Neural cell (in vitro differentiated cells): ENCODE measurements around the gene DCPS.

Experiments
- CTCF ChIP-seq: fragments of 450-650 bp; IDR thresholded peaks from 2 replicates; pipeline ENCODE4 v1.5.1; 2014; ENCODE audit warnings: antibody characterized with exemption, mild to moderate bottlenecking, moderate library complexity; ENCODE audit not compliant: poor library complexity, severe bottlenecking
- EP300 ChIP-seq: fragments of 450-650 bp; conservative IDR thresholded peaks from 2 replicates; pipeline ENCODE4 v1.6.1; 2014; ENCODE audit warnings: antibody characterized with exemption, mild to moderate bottlenecking, moderate library complexity; ENCODE audit not compliant: poor library complexity, severe bottlenecking
- EZH2 ChIP-seq: fragments of 200-600, 300-800 bp; shearing (Covaris generic), sonication (generic); IDR thresholded peaks from 2 replicates; pipeline ENCODE4 v1.6.1; 2014; ENCODE audit warnings: antibody characterized with exemption, low read length, borderline replicate concordance, mild to moderate bottlenecking; ENCODE audit not compliant: insufficient read depth, poor library complexity, severe bottlenecking
- MXI1 ChIP-seq: fragments of 450-650 bp; conservative IDR thresholded peaks from 2 replicates; pipeline ENCODE4 v1.6.1; 2014; ENCODE audit warnings: antibody characterized with exemption, mild to moderate bottlenecking; ENCODE audit not compliant: poor library complexity, severe bottlenecking
- POLR2AphosphoS5 ChIP-seq: IDR thresholded peaks from 2 replicates; pipeline ENCODE4 v1.6.1; 2012
- RAD21 ChIP-seq: fragments of 450-650 bp; conservative IDR thresholded peaks from 2 replicates; pipeline ENCODE4 v1.6.1; 2014; ENCODE audit warnings: antibody characterized with exemption, mild to moderate bottlenecking, moderate library complexity
- TF ChIP-seq, protein P1 (sequence below): IDR thresholded peaks from 2 replicates; pipeline ENCODE4 v1.6.1; 2012; ENCODE audit warnings: borderline replicate concordance

DNA sequence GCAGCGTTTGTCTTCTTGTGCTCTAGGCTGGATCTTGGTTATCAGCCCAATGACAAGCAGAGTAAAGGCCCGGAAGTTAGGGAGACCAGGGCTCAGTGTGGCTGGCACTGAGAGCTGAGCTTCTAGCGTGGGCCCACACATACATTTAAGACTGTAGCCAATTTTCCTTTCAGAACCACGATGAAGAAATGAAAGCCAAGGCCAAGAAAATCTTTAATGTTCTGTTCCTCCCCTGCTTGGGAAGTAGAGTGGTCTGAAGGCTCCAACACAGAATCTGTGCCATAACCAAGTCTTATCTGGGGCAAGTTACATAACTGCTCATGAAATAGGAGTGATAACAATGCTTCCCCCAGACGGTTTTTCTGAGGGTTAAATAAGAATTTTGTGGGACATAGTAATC lies 47.0 kb downstream of the DCPS start:
- TF ChIP-seq RAD21 (no peak), MXI1 (no peak), POLR2AphosphoS5 (no peak), CTCF (no peak), EZH2 (no peak), EP300 (no peak)
- TF ChIP-seq, protein P1, sequence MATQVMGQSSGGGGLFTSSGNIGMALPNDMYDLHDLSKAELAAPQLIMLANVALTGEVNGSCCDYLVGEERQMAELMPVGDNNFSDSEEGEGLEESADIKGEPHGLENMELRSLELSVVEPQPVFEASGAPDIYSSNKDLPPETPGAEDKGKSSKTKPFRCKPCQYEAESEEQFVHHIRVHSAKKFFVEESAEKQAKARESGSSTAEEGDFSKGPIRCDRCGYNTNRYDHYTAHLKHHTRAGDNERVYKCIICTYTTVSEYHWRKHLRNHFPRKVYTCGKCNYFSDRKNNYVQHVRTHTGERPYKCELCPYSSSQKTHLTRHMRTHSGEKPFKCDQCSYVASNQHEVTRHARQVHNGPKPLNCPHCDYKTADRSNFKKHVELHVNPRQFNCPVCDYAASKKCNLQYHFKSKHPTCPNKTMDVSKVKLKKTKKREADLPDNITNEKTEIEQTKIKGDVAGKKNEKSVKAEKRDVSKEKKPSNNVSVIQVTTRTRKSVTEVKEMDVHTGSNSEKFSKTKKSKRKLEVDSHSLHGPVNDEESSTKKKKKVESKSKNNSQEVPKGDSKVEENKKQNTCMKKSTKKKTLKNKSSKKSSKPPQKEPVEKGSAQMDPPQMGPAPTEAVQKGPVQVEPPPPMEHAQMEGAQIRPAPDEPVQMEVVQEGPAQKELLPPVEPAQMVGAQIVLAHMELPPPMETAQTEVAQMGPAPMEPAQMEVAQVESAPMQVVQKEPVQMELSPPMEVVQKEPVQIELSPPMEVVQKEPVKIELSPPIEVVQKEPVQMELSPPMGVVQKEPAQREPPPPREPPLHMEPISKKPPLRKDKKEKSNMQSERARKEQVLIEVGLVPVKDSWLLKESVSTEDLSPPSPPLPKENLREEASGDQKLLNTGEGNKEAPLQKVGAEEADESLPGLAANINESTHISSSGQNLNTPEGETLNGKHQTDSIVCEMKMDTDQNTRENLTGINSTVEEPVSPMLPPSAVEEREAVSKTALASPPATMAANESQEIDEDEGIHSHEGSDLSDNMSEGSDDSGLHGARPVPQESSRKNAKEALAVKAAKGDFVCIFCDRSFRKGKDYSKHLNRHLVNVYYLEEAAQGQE, result no peak
